Esophagus muscularis mucosa (tissue), 3 donors: ENCODE data around the gene ASB1.

ENCODE experiments used
- CTCF ChIP-seq, 3 experiments: fragments of 200-600 bp in 2 of 3; fragments of 450-650 bp in 1 of 3; sonication (generic) in 2 of 3; IDR thresholded peaks; one replicate each; pipeline ENCODE4 v1.5.1; 2017 to 2019; ENCODE audit warnings: antibody characterized with exemption in 3 of 3, mild to moderate bottlenecking in 2 of 3, moderate library complexity in 1 of 3
- POLR2A ChIP-seq: fragments of 450-650 bp; IDR thresholded peaks from one replicate; pipeline ENCODE4 v1.6.1; 2017; ENCODE audit warnings: antibody characterized with exemption, moderate library complexity, mild to moderate bottlenecking, low read depth

GRCh38 chr2:238449241-238449640 lies 22.5 kb downstream of the ASB1 start:
- TF ChIP-seq POLR2A = no peak
- no peak for TF ChIP-seq CTCF (IDR thresholded peaks at IDR 0.05)
